ENCODE measurements around the gene GALNT7.

DNA sequence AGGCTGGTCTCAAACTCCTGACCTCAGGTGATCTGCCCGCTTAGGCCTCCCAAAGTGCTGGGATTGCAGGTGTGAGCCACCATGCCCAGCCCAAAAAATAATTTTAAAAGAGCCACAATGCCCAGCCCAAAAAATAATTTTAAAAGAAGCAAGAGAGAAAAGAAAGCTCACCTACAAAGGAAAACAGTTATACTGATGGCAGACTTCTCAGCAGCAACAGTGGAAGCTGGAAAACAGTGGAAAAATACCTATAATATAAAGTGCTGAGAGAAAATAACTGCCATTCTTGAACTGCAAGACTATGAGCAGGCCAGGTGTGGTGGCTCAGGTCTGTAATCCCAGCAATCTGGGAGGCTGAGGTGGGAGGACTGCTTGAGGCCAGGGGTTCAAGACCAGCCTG is 178.9 kb downstream of the GALNT7 start:
- no peak for TF ChIP-seq CTCF (IDR thresholded peaks at IDR 0.05)
- no peak for TF ChIP-seq POLR2A (IDR thresholded peaks at IDR 0.05)

Data from Peyer's patch (tissue), 4 donors.